Measurements from ENCODE around the gene GJB5. TPM values are rescaled to one million over a fixed set of nuclear protein-coding genes. Genes with fewer than 3 reads are reported as not detected.
A peak's percentile ranks its signal among the peaks of the same experiment; 100 is the strongest.

Gene GJB5
- polyA plus RNA-seq, 1 of the 3 experiments (the other 2 are of a cell fraction) = not detected

GRCh38 chr1:34721241-34721640 lies 33.6 kb upstream of the GJB5 start:
- Histone ChIP-seq H3K4me3 (ENCODE audit: low read depth in 2 of 2, low read length in 1 of 2) (no peak overlapping the region), H3K4me1 (ENCODE audit: control insufficient read depth in 1 of 2, insufficient read depth in 2 of 2, low read depth in 1 of 2, low read length in 1 of 2) (peaks cover 0 to 14% of the 10 kb centered on the region in 2 experiments; a peak in 1 of 4 replicates), H3K9ac (no peak overlapping the region), H3K9me2 (no peaks in the 10 kb centered on the region), H3K9me3 (no peaks in the 10 kb centered on the region), H4K20me1 (ENCODE audit: insufficient read depth) (no peaks in the 10 kb centered on the region), H3F3A (replicated peaks; ENCODE audit: insufficient read depth) (no peaks in the 10 kb centered on the region), H3K4me2 (no peak overlapping the region), H3K27ac (ENCODE audit: low read depth in 2 of 2, low read length in 1 of 2) (no peak overlapping the region), H3K27me3 (ENCODE audit: insufficient read depth) (no peaks in the 10 kb centered on the region), H3K79me2 (ENCODE audit: insufficient read depth) (no peaks in the 10 kb centered on the region), H3K36me3 (replicated peaks in 1 of 2; ENCODE audit: control insufficient read depth in 1 of 2, insufficient read depth in 2 of 2, low read length in 1 of 2) (no peaks in the 10 kb centered on the region), H2AFZ (ENCODE audit: low read depth) (no peak overlapping the region)
- no peak for TF ChIP-seq NRF1 (IDR thresholded peaks at IDR 0.05; ENCODE audit: low read depth, low read length)
- peak; percentile 62; the same call in 1 of the 2 replicates for TF ChIP-seq RCOR1 (IDR thresholded peaks at IDR 0.05; ENCODE audit: low read length)
- TF ChIP-seq EP300 (IDR thresholded peaks at IDR 0.05; ENCODE audit: borderline replicate concordance in 1 of 2, low read depth in 1 of 2, low read length in 1 of 2) = peak in 1 of 2 experiments; percentile 59; a peak in 2 of 4 replicates
- peak; percentile 92 for TF ChIP-seq GATA2 (CRISPR knock-in tag; IDR thresholded peaks at IDR 0.05)
- no peak for TF ChIP-seq FOXM1 (IDR thresholded peaks at IDR 0.05; ENCODE audit: low read depth)
- TF ChIP-seq USF2 (IDR thresholded peaks at IDR 0.05; ENCODE audit: borderline replicate concordance, low read depth, low read length) = no peak
- TF ChIP-seq EZH2phosphoT487 (IDR thresholded peaks at IDR 0.05; ENCODE audit: borderline replicate concordance, low read depth) = no peak
- TF ChIP-seq, protein P1, sequence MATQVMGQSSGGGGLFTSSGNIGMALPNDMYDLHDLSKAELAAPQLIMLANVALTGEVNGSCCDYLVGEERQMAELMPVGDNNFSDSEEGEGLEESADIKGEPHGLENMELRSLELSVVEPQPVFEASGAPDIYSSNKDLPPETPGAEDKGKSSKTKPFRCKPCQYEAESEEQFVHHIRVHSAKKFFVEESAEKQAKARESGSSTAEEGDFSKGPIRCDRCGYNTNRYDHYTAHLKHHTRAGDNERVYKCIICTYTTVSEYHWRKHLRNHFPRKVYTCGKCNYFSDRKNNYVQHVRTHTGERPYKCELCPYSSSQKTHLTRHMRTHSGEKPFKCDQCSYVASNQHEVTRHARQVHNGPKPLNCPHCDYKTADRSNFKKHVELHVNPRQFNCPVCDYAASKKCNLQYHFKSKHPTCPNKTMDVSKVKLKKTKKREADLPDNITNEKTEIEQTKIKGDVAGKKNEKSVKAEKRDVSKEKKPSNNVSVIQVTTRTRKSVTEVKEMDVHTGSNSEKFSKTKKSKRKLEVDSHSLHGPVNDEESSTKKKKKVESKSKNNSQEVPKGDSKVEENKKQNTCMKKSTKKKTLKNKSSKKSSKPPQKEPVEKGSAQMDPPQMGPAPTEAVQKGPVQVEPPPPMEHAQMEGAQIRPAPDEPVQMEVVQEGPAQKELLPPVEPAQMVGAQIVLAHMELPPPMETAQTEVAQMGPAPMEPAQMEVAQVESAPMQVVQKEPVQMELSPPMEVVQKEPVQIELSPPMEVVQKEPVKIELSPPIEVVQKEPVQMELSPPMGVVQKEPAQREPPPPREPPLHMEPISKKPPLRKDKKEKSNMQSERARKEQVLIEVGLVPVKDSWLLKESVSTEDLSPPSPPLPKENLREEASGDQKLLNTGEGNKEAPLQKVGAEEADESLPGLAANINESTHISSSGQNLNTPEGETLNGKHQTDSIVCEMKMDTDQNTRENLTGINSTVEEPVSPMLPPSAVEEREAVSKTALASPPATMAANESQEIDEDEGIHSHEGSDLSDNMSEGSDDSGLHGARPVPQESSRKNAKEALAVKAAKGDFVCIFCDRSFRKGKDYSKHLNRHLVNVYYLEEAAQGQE (IDR thresholded peaks at IDR 0.05; ENCODE audit: low read depth, low read length) = no peak
- no peak for TF ChIP-seq TCF12 (IDR thresholded peaks at IDR 0.05)
- no peak for TF ChIP-seq TEAD4 (IDR thresholded peaks at IDR 0.05; ENCODE audit: borderline replicate concordance, insufficient read depth)
- TF ChIP-seq CHD2 (IDR thresholded peaks at IDR 0.05; ENCODE audit: low read length, partially characterized antibody) = peak; percentile 21
- TF ChIP-seq FOSL2 (IDR thresholded peaks at IDR 0.05; ENCODE audit: borderline replicate concordance, low read depth) = no peak
- ChIA-PET CTCF (interaction anchor here (1.1 to 3.5 kb wide), 4 partner anchors 10 to 21 kb away, joined by 3 to 31 read pairs (median 6); no protein-coding TSS in a partner anchor), POLR2A (no interaction called here)
- peak; percentile 48 for DNase-seq
- WGBS (ENCODE audit: low lambda C conversion rate) = 3% methylated on average over 4 of the region's 4 CpGs

All from SK-N-SH (cell line).